ENCODE measurements around the gene SLC17A8.

Gene SLC17A8

DNA sequence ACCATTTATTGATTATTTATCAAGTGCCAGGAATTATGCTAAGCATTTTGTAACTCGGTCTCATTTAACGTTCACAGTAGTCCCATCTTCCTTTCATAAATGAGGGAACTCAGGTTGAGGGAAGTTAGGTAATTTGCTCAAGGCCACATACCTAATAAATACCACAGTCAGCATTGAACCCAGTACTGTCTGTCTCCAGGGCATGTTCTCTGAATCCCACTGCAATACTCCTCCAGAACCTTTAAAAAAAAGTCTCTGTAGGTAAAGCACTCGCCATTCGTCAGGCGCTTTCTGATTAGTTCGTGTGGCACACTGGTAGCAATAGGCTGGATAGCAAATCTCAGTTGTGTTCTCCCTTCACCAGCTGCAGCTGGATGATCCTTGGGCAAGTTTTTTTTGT, 14.3 kb downstream of the SLC17A8 start:
- DNase-seq (ENCODE audit: low spot score) = no peak

DNA sequence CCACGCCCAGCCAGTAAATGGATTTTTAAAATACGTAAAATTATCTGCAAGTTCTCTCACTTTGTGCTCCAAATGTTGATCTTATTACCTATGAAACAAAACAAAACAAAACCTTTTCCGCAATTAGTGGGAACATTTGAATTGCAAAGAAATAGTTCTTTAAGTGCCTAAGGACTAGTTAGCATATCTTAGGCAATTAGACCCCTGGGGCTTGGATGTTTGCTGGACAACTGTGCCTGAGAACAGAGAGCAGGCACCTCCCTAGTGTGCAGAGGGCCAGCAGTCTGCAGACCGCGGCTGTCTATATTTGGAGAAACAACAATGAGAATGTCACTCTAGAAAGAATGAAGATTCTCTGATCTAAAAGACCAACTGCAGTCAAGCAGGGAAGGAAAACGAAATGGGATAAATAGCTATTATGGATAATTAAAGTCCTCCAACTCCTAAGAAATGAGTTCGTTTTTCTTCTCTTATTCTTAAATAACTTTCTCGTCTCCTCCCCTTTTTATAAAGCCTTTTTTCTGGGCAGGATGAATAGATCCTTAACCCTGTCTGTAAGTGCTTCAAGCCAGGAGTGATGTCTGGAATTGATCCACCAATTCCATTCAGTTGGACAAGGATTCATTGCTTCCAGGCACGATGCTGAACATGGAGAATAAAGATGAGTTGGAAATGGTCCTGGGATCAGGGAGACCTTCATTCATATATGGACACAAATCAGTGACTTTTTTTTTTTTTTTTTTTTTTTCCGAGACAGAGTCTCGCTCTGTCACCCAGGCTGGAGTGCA, 16.2 kb downstream of the SLC17A8 start:
- DNase-seq (ENCODE audit: low spot score) = no peak

DNA sequence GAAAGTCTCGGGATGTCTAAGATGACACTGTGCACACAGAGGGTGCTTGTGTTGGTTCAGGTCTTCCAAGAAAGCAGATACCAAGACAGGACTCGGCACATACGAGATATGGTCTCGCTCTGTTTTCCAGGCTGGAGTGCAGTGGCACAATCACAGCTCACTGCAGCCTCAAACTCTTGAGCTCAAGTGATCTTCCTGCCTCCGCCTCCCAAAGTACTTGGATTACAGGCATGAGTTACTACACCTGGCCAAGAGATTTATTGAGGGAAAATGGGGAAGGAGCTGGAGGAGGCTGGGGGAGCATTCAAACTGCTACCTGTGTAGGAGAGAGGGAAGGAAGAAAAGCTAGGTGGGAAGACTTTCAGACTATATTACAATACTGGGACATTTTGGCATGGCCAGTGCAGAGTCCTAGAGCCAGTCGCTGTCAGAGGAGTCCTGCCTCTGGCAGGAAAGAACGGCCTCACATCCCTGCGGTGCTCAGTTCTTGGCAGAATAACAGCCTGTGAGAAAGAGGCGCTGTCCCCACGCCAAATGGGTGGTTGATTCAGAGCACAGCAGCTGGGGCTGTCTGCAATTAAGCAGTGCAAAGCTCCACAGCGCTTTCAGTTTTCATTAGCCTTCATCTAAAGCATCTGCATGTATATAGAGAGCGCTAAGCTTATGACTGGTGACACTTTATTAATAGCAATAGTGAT, 18.3 kb downstream of the SLC17A8 start:
- DNase-seq (ENCODE audit: low spot score) = peak; percentile 79

DNA sequence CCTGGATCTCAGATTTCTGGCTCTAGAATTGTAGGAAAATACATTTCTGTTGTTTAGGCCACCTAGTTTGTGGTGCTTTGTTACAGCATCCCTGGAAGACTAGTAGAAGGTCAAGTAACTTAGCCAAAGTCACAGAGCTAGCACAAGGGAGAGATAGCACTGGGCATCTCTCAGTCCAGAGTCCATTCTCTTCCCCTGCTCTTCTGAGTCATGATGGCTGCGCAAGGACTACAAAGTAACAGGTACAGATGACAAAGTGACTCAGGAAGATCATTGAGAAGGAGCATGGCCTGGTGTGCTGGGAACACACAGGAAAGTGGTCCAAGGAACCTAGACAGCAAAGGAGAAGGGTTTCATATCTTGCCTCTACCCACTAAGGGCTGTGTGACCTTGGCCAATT, 19.3 kb downstream of the SLC17A8 start:
- DNase-seq (ENCODE audit: low spot score) = no peak

DNA sequence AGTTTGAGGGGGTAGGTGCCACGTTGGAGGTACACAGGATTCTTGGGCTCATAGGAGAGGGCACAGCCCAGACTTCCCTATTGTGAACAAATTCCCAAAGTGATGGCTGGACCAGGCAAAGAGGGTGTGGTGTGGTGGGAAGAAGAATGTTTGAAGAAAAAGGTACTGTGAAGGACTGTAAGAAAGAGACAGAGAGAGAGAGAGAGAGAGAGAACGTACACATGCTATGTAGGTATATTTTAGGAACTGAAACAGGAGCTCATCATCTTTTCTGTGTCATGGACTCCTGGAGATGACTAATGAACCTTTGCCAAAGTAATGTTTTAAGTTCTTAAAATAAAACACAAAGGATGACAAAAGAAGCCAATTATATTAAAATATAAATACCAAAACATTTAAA, 24.5 kb downstream of the SLC17A8 start:
- DNase-seq (ENCODE audit: low spot score) = no peak

DNA sequence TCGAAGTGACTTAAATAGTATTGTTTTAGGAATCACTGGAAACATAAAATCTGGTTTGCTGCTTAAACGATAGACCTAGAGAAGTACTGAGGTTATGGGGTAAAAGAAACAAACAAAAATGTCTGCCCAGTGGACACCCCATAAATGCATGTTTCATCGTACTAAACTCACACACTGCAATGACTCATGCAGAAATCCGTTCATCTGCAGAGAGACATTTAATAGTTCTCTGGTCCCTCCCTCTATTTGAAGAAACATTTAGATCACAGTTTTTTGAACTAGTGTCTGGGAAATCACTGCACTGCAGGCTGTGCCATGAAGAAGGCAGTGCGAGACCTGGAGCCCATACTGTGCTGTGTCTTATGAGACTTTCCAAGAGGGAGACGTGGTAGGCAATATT, 25.5 kb downstream of the SLC17A8 start:
- no peak for DNase-seq (ENCODE audit: low spot score)

DNA sequence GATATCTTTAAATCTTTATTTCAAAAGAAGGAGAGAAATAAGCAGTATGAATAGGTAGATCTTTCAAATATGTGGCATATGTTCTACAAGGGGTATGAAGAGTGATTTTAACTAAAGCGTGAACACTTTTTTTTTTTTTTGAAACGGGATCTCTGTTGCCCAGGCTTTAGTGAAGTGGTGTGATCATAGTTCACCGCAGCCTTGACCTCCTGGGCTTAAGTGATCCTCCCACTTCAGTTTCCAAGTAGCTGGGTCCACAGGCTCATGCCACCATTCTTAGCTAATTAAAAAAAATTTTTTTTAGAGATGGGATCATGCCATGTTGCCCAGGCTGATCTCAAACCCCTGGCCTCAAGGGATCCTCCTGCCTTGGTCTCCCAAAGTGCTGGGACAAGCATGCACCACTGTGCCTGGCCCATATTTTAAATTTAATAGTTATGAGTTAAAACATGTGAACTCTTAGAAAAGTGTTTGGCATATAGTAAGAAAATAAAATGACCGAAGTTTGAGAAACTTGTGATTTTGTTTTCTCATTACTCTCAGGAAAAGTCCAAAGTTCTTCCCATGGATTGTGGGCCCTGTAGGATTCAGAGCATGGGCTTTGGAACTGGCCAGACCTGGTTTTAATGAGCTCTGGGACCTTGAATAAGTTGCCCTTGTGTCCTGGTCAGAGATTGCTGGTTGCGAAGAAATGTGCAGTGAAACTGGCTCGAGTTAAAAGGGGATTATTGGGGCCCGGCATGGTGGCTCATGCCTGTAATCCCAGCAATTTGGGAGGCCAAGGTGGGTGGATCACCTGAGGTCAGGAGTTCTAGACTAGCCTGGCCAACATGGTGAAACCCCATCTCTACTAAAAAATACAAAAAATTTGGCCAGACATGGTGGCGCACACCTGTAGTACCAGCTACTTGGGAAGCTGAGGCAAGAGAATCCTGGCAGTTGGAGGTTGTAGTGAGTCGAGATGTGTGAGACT, 27.0 kb downstream of the SLC17A8 start:
- no peak for DNase-seq (ENCODE audit: low spot score)

DNA sequence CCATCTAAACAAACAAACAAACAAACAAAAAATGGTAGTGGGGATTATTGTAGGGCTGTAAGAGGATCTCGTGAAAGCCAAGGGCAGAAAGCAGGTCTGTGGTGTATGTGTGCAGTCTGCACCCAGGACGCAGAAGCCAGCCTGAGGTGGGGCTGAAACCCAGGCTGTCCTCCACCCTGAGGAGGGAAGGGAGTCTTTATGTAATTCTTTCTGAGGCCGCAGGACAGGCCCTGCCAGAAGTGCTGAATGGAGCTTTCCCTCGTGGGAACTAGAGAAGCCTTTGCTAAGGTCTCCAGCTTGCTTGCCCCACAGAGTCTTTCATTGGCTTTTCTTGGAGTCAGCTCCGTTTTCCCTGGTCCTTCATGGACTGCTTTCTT, 27.7 kb downstream of the SLC17A8 start:
- no peak for DNase-seq (ENCODE audit: low spot score)

DNA sequence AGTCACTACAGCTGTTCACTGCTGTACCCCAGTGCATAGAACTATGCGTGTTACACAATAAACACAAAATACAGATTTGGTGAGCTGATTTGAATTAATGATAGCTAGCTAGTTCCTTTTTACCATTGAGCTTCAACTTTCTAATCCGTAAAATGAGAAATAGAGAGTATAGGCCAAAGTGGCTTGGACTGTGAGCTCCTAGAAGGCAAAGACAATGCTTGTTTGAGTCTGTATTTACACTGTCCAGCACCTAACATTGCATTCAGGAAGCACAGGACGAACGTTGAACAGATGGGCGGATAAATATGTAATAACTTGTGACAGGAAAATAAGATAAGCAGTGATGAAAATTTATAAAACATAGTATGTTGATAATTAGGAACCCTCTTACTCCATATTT, 31.5 kb downstream of the SLC17A8 start:
- no peak for DNase-seq (ENCODE audit: low spot score)

DNA sequence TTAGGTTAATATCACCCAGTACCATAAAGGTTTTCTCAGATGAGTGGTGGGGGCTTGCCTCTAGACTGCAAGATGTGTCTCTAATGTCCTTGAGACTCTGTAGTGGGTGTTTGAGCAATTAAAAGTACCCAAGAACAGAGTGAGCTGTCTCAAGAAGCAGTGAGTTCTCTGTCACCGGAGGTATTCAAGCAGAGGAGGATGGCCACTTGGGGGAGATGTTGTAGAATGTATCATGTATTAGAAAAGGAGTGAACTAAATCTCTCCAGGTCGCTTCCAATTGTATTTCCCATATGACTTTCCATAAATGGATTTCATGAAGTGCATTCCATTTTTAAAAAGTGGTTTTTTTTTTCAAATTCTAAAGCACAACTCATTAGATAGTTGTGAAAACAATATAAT, 35.0 kb downstream of the SLC17A8 start:
- DNase-seq (ENCODE audit: low spot score) = no peak

DNA sequence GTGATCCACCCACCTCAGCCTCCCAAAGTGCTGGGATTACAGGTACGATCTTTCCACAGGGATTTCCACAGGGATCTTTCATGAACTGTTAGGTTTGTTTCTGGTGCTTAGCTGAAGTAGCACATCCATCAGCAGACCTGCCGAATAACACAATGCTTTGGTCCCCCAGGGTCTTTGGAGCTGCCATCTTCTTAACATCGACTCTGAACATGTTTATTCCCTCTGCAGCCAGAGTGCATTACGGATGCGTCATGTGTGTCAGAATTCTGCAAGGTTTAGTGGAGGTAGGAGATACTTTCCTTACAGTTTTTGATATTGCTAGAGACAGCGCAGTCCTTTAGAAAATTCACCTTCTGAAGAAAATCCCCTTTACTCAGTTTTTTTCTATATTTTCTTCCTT, 36.3 kb downstream of the SLC17A8 start:
- no peak for DNase-seq (ENCODE audit: low spot score)

DNA sequence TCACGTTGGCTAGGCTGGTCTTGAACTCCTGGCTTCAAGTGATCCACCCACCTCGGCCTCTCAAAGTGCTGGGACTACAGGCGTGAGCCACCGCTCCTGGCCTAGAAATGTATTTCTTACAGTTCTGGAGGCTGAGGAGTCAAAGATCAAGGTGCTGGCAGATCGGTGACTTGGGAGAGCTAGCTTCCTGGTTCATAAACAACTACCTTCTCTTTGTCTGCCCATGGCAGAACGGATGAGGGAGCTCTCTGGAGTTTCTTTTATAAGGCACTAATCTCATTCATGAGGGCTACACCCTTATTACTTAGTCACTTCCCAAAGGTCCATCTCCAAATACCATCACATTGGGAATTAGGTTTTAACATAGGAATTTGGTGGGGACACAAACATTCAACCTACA, 38.9 kb downstream of the SLC17A8 start:
- DNase-seq (ENCODE audit: low spot score) = no peak

DNA sequence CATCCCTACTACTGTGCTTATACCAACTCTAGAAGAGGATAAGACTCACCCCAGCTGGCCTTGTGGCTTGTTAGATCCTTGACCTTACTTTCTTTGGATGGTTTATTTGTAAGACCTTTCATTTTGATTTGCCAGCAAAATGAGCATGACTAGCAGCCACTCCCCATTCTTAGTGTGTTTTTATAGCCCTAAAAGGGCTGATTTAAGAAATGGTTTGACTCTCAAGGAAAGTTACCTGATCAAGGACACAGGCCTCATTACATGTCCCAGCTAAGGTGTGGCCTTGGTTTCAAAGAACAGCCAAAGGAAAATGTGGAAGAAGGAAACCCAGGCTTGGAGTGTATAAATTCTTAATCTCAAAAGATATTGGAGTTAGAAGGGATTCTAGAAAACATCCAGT, 41.4 kb downstream of the SLC17A8 start:
- DNase-seq (ENCODE audit: low spot score) = no peak

DNA sequence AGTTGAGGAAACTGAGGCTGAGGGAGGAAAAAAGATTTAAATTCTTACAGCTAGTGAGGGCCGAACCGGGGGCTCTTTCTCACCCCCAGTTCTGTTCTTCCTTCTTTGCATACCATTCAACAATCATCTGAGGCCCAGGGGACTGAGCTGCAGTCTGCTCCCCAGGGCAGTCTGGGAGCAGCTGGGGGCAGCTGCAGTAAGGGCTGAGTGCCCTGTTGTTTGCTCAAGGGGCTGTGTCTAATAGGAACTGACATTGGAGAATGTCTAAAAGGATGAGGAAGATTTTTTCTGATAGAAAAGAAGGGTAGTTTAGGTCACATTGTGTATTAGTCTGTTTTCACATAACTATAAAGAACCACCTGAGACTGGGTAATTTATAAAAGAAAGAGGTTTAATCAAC, 42.2 kb downstream of the SLC17A8 start:
- DNase-seq (ENCODE audit: low spot score) = no peak

DNA sequence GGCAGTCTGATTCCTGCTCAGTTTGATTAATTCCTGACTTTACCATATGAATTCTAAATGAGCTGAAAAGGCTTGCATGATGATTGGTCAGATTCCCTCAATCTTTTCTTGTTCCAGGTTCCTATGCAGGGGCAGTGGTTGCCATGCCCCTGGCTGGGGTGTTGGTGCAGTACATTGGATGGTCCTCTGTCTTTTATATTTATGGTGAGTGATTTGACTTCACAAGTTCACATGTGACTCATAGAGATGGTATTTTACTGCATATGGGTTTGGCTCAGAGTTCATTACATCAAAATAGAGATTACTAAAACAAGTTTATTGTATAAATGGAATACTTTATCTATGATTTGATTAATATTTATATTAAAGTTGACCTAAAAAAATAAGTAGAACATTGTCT, 44.8 kb downstream of the SLC17A8 start:
- no peak for DNase-seq (ENCODE audit: low spot score)

DNA sequence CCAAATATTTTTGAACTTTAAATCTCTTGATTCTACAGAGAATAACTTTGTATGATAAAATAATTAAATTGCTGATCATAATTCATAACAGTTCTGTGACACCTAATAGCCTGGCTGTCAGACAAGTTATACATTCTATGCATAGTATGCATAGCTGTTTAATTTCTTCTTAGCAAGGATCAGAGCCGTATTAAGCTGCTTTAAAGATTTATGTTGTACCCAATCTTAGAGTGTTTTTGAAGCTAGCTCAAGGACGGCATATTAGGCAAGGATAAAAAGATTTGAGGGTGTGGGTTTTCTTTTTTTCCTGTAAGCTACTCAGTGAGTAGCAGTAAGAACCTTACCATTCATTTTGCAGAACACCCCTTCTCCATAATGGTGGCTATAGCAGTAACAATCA, 45.9 kb downstream of the SLC17A8 start:
- DNase-seq (ENCODE audit: low spot score) = no peak

DNA sequence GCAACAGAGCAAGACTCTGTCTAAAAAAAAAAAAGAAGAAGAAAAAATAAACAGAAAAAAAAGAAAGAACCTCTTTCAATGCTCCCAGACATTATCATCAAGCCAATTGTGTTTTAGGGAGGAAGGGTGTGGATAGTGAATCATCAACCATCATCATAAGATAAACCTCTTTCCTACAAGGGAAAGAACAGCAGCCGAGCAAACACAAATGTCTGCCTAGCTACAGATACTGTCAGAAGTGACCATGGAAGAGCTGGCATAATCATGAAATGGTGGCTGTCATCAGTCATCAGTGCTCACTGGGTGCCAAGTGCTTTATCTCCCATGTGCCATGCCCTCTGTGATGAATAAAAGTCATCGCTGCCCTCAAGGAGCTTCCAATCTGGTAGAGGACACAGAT, 46.6 kb downstream of the SLC17A8 start:
- no peak for DNase-seq (ENCODE audit: low spot score)

DNA sequence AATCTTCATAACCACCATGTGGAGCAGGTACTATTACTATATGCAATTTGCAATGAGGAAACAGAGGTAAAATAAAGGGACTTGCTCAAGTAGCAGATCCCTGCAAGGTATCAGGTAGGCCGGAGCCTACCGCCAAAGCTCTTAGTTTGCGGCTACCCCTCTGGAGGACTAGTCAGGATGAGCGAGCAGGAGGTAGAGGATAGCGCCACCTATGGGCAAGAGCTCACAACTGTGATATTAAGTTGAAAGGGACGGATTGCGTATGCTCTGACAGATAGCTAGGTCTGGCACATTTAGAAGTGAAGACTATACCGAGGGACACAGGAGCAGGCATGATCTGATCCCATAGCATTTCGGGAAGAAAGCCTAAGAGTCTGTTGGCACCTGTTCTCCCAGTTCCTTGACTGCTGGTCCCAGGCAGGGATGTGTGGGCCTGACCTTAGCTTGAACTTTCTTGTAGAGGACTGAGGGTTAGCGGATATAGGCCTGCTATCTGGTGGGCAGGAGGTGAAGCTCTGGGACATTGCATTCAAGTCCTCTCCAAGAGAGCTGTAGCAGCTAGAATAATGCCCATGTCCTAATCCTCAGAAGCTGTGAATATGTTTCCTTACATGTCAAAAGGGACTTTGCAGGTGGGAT, 48.0 kb downstream of the SLC17A8 start:
- no peak for DNase-seq (ENCODE audit: low spot score)

DNA sequence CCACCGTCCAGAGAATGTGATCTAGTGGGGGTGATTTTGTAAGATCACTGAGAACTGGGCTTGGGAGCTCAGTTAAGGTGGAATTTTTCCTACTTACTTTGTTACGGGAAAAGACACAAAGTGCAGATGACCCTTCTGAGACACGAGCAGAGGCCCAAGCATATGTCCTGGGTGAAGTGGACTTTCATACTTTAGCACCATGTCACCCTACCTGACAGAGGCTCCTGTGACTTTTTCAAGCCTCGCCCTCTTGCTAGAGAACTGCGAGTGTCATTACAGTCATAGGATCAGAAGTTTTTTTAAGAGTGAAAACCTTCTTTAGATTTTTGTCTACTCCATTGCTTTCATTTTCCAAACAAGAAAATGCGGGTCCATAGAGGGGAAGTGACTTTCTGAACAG, 56.1 kb downstream of the SLC17A8 start:
- DNase-seq (ENCODE audit: low spot score) = no peak

DNA sequence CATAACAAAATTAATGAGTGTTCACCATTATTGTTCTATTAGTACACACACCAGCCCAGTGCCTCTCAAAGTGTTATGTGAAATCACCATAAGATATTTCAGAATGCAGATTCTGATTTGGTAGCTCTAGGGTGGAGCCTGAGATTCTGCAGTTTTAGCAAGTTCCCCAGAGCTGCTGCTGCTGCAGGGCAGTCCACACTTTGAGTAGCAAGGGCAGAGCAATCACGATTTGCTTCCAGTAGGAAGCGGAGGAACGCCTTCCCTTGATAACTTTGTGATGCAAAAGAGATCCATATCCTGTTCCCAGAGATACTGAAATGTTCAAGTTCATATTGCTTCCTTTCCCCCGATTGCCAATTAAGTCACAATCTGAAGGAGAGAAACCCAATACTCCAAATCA, 57.9 kb downstream of the SLC17A8 start:
- DNase-seq (ENCODE audit: low spot score) = no peak

DNA sequence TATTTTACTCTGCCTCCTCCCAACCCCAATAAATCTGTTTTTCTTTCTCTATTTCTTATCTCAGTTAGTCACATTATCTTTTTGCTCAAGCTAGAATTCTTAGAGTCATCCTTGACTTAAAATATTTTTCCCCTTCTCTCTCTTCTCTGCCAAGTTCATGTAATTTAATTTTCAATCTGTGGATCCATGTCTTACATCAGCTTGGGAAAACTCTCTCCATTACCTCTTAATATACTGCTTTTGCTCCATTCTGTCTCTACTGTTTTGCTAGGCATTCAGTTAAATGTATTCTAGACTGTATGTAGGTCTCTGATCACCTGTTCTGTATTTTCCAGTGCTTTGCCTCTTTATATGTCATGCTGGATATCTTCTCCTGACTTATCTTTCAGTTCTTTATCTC, 65.8 kb downstream of the SLC17A8 start:
- DNase-seq (ENCODE audit: low spot score) = no peak

DNA sequence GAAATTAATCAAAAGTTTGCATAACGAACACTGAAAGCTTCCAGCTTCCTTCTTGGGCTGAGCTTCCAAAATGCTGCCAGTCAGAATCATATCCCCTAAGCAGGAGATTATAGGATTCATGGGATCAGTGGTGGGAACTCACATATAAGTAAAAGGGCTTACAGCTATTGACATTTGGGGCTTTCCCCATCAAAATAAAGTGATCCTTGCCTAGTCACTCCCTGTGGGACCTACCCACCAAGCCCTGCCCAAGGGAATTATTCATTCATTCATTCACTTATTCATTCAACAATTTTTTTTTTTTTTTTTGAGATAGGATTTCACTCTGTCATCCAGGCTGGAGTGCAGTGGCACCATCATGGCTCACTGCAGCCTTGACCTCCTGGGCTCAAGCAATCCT, 69.3 kb downstream of the SLC17A8 start:
- DNase-seq (ENCODE audit: low spot score) = no peak
